K562 (cell line): Measurements from ENCODE around the gene PRELID1. TPM values are rescaled to one million over a fixed set of nuclear protein-coding genes. Genes with fewer than 3 reads are reported as not detected.

ENCODE experiments used
- ATAC-seq: fragments of 200-7000 bp; cut with Tn5 transposase; 3 replicates; pipeline ENCODE4 v1.9.1; 2020; ENCODE audit warnings: moderate library complexity
- BruUV-seq: library from RNA; stranded (reverse); fragments of 400-500 nt; replicated peaks from 2 replicates; lab custom pipeline; 2021; lab: Mats Ljungman, UMichigan
- CTCF ChIA-PET: fragments of 300-600 bp; formaldehyde crosslinking; extraction: SDS; loops from one replicate; lab custom pipeline; 2021; ENCODE audit warnings: low intra/inter-chr PET ratio; lab: Yijun Ruan, JAX
- POLR2A ChIA-PET: fragments of 300-600, 350-650 bp; sonication (Branson Sonifier 250); formaldehyde crosslinking; extraction: SDS; loops from one replicate; lab custom pipeline; 2021; ENCODE audit warnings: antibody characterized with exemption, inconsistent platforms; lab: Yijun Ruan, JAX
- DNase-seq, 4 experiments: peaks; one replicate each; pipeline versions ENCODE4 v3.0.0 to v3.0.0-alpha.2; 2011 to 2018; ENCODE audit warnings: low spot score in 3 of 4, mixed read lengths in 3 of 4; ENCODE audit errors: extremely low read depth in 1 of 4
- FAIRE-seq: peaks from 2 replicates; lab custom pipeline; 2011; peaks lifted over from hg19 to GRCh38; lab: Jason Lieb, UNC
- H2AFZ ChIP-seq: 2 replicates; pipeline ENCODE4 v1.6.0; 2011; ENCODE audit warnings: low read depth, low read length, control low read depth, inconsistent platforms
- H3K27ac ChIP-seq: fragments of 200-600 bp; 3 replicates; pipeline ENCODE4 v1.8.0; 2011; ENCODE audit warnings: low read depth, mild to moderate bottlenecking, control low read depth, inconsistent platforms, low read length, moderate library complexity, mixed read lengths; ENCODE audit errors: extremely low read depth
- H3K27me3 ChIP-seq, 2 experiments: fragments of 300-600 bp in 1 of 2; 2 replicates in 1 of 2; 3 replicates in 1 of 2; pipeline versions ENCODE4 v1.6.0 to v1.8.0; 2011; ENCODE audit warnings: inconsistent platforms in 2 of 2, low read length in 2 of 2, mild to moderate bottlenecking in 1 of 2, mixed read lengths in 1 of 2, moderate library complexity in 1 of 2; ENCODE audit not compliant: control insufficient read depth in 2 of 2, insufficient read depth in 2 of 2
- H3K36me3 ChIP-seq: fragments of 300-600 bp; 3 replicates; pipeline ENCODE4 v1.8.0; 2011; ENCODE audit warnings: mild to moderate bottlenecking, low read length, inconsistent platforms; ENCODE audit not compliant: control insufficient read depth, insufficient read depth
- H3K4me1 ChIP-seq, 2 experiments: fragments of 200-600 bp in 1 of 2; replicated peaks in 1 of 2; 2 replicates in 1 of 2; 3 replicates in 1 of 2; pipeline versions ENCODE4 v1.5.1 to v1.8.0; 2011; ENCODE audit warnings: inconsistent platforms in 2 of 2, low read length in 2 of 2, mild to moderate bottlenecking in 1 of 2, mixed read lengths in 1 of 2, moderate library complexity in 1 of 2; ENCODE audit not compliant: control insufficient read depth in 2 of 2, insufficient read depth in 2 of 2
- H3K4me2 ChIP-seq: 2 replicates; pipeline ENCODE4 v1.6.1; 2011; ENCODE audit warnings: low read length, control low read depth, inconsistent platforms, mixed read lengths; ENCODE audit not compliant: insufficient read depth
- H3K4me3 ChIP-seq: fragments of 200-600 bp; sonication (generic), shearing (Covaris generic); 2 replicates; pipeline ENCODE4 v1.5.1; 2016; ENCODE audit warnings: control low read depth, inconsistent platforms
- H3K79me2 ChIP-seq: fragments of 200-600 bp; 3 replicates; pipeline ENCODE4 v1.8.0; 2011; ENCODE audit warnings: low read length, inconsistent platforms; ENCODE audit not compliant: control insufficient read depth, insufficient read depth
- H3K9ac ChIP-seq, 2 experiments: 2 replicates each; pipeline versions ENCODE4 v1.6.0 to v1.6.1; 2011; ENCODE audit warnings: low read depth in 2 of 2, low read length in 2 of 2, control low read depth in 1 of 2, inconsistent platforms in 1 of 2, mild to moderate bottlenecking in 1 of 2, mixed read lengths in 1 of 2; ENCODE audit not compliant: insufficient read depth in 1 of 2
- H3K9me1 ChIP-seq: one replicate; pipeline ENCODE4 v1.6.0; 2011; ENCODE audit warnings: inconsistent platforms, mild to moderate bottlenecking, low read length, moderate library complexity; ENCODE audit not compliant: control insufficient read depth, insufficient read depth
- H3K9me3 ChIP-seq: replicated peaks from 2 replicates; pipeline ENCODE4 v1.5.1; 2011; ENCODE audit warnings: low read depth, low read length, inconsistent platforms; ENCODE audit not compliant: control insufficient read depth, insufficient read depth
- H4K20me1 ChIP-seq: replicated peaks from 2 replicates; pipeline ENCODE4 v1.6.1; 2011; ENCODE audit warnings: low read length, inconsistent platforms, mixed read lengths; ENCODE audit not compliant: control insufficient read depth, insufficient read depth
- BRCA1 ChIP-seq, 2 experiments: fragments of 450-650 bp in 1 of 2; sonication (generic) in 1 of 2; formaldehyde crosslinking in 1 of 2; IDR thresholded peaks; 2 replicates each; pipeline versions ENCODE4 v1.5.0 to v1.6.1; 2017 to 2020; ENCODE audit warnings: mild to moderate bottlenecking in 1 of 2, missing genetic modification reagents in 1 of 2
- SOX6 ChIP-seq: fragments of 450-650 bp; IDR thresholded peaks from 2 replicates; pipeline ENCODE4 v1.6.1; 2014; ENCODE audit warnings: mild to moderate bottlenecking
- TRIM28 ChIP-seq: fragments of 450-650 bp; IDR thresholded peaks from 2 replicates; pipeline ENCODE4 v1.6.1; 2017
- ZBTB17 ChIP-seq: fragments of 450-650 bp; formaldehyde crosslinking; IDR thresholded peaks from 2 replicates; pipeline ENCODE4 v1.4.0; 2020; ENCODE audit warnings: mild to moderate bottlenecking
- ZNF764 ChIP-seq: fragments of 250-450 bp; sonication (Bioruptor Pico); IDR thresholded peaks from 2 replicates; pipeline ENCODE4 v1.4.0; 2020; ENCODE audit warnings: low read depth, mild to moderate bottlenecking, moderate library complexity
- WGBS: fragments of 100-300 bp; shearing (Covaris generic); methylation state at CpG from one replicate; pipeline ENCODE4 v1.1.6; 2016; ENCODE audit warnings: low coverage, mixed read lengths; ENCODE audit not compliant: insufficient coverage; ENCODE audit errors: missing lambda C conversion rate; 5-methylcytosine and 5-hydroxymethylcytosine counted together
- in situ Hi-C: fragments of 300-500 bp; cut with MboI; formaldehyde crosslinking; loops from 4 replicates; pipeline ENCODE4 v1.15.0; 2018; ENCODE audit warnings: inconsistent platforms, mixed read lengths
- intact Hi-C: fragments of 100-400 bp; cut with micrococcal nuclease; formaldehyde crosslinking; loops from 2 replicates; pipeline ENCODE4 v1.14.2; 2022
- polyA plus RNA-seq, 8 experiments: library from polyadenylated mRNA; depleted of rRNA in 4 of 8; stranded (reverse) in 5 of 8; unstranded in 3 of 8; fragments of >200 nt; fragmentation: Nextera tagmentation in 2 of 8; fragmentation: Illumina TruSeq in 1 of 8; extraction: Ambion mirVana in 2 of 8; extraction: Trizol in 1 of 8; gene quantifications; 2 replicates each; pipeline versions ENCODE4 v1.2.1 to v1.2.3, GENCODE V29; 2011 to 2014; ENCODE audit warnings: inconsistent platforms in 1 of 8, missing spikeins in 1 of 8
- total RNA-seq, 7 experiments: library from RNA; depleted of rRNA in 6 of 7; stranded (reverse); fragments of >200 nt in 6 of 7; fragmentation: Illumina TruSeq in 2 of 7; extraction: Trizol in 2 of 7; gene quantifications; 2 replicates each; pipeline versions ENCODE4 v1.2.1 to v1.2.3, GENCODE V29; 2011 to 2021; ENCODE audit warnings: low replicate concordance in 1 of 7
- TF ChIP-seq, protein P1 (sequence below), 2 experiments: fragments of 450-650 bp in 1 of 2; sonication (generic) in 1 of 2; formaldehyde crosslinking in 1 of 2; IDR thresholded peaks; 2 replicates each; pipeline versions ENCODE4 v1.7.1 to v1.9.0; 2016 to 2022; ENCODE audit warnings: inconsistent platforms in 1 of 2, mild to moderate bottlenecking in 1 of 2, missing genetic modification reagents in 1 of 2
- TF ChIP-seq, protein P2 (sequence below): fragments of 200-800 bp; sonication (Bioruptor generic); IDR thresholded peaks from 2 replicates; pipeline ENCODE4 v1.6.1; 2016; ENCODE audit warnings: missing genetic modification characterization, missing compliant biosample characterization

Gene PRELID1
- total and polyA plus RNA-seq, 9 of the 15 experiments (the other 6 are each of a cell fraction or from before 2014, with no cell fraction given), result 40.1 to 484 (median 340) TPM

DNA sequence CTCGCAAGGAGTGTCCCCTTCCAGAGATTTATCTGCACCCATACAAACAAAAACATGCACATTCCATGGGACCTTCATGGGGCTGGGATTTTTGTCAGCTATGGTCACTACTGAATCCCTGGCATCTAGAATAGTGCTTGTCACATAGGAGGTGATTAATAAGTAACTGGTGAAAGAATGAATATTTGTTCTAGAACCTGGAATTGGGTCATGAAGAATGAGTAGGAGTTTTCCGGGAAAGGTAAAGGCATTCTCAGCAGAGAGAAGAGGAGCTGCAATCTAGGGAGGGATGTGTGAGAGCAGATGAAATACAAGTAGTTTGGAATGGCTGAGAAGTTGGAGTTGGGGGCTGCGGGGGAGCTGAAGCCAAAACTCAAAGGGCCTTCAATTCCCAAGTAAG, 50.7 kb downstream of the PRELID1 start:
- DNase-seq (no peak), FAIRE-seq (no peak), ATAC-seq (no peak)
- Histone ChIP-seq H3K79me2 (peaks cover 23% of the 10 kb centered on the region), H4K20me1 (no peaks in the 10 kb centered on the region), H3K4me1 (peaks cover 15 to 37% of the 10 kb centered on the region in 2 experiments; a peak in 4 of 5 replicates), H3K27ac (no peak overlapping the region), H3K9me3 (0 out of 2 replicates have a peak, but pooled peaks cover 3% of the 10 kb centered on the region), H3K4me2 (no peak overlapping the region), H3K9me1 (no peaks in the 10 kb centered on the region), H2AFZ (no peak overlapping the region), H3K4me3 (no peak overlapping the region), H3K36me3 (peaks cover 12% of the 10 kb centered on the region; the same call in 2 of the 3 replicates), H3K9ac (no peak overlapping the region), H3K27me3 (no peaks in the 10 kb centered on the region)
- BruUV-seq, result no TSS peak
- intact Hi-C loops (no loop called here), in situ Hi-C loops (no loop called here)
- WGBS, result 31% methylated on average over 3 of the region's 3 CpGs
- ChIA-PET CTCF (no interaction called here), POLR2A (no interaction called here)
- no peak for TF ChIP-seq ZBTB17 (CRISPR knock-in tag)
- TF ChIP-seq, protein P1, sequence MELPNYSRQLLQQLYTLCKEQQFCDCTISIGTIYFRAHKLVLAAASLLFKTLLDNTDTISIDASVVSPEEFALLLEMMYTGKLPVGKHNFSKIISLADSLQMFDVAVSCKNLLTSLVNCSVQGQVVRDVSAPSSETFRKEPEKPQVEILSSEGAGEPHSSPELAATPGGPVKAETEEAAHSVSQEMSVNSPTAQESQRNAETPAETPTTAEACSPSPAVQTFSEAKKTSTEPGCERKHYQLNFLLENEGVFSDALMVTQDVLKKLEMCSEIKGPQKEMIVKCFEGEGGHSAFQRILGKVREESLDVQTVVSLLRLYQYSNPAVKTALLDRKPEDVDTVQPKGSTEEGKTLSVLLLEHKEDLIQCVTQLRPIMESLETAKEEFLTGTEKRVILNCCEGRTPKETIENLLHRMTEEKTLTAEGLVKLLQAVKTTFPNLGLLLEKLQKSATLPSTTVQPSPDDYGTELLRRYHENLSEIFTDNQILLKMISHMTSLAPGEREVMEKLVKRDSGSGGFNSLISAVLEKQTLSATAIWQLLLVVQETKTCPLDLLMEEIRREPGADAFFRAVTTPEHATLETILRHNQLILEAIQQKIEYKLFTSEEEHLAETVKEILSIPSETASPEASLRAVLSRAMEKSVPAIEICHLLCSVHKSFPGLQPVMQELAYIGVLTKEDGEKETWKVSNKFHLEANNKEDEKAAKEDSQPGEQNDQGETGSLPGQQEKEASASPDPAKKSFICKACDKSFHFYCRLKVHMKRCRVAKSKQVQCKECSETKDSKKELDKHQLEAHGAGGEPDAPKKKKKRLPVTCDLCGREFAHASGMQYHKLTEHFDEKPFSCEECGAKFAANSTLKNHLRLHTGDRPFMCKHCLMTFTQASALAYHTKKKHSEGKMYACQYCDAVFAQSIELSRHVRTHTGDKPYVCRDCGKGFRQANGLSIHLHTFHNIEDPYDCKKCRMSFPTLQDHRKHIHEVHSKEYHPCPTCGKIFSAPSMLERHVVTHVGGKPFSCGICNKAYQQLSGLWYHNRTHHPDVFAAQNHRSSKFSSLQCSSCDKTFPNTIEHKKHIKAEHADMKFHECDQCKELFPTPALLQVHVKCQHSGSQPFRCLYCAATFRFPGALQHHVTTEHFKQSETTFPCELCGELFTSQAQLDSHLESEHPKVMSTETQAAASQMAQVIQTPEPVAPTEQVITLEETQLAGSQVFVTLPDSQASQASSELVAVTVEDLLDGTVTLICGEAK (IDR thresholded peaks at IDR 0.05), result no peak
- TF ChIP-seq, protein P1 (CRISPR knock-in tag; IDR thresholded peaks at IDR 0.05), result no peak
- TF ChIP-seq BRCA1 (IDR thresholded peaks at IDR 0.05), result no peak
- TF ChIP-seq BRCA1 (CRISPR knock-in tag; IDR thresholded peaks at IDR 0.05), result no peak
- TF ChIP-seq TRIM28, result no peak
- no peak for TF ChIP-seq ZNF764 (CRISPR knock-in tag)
- TF ChIP-seq, protein P2, sequence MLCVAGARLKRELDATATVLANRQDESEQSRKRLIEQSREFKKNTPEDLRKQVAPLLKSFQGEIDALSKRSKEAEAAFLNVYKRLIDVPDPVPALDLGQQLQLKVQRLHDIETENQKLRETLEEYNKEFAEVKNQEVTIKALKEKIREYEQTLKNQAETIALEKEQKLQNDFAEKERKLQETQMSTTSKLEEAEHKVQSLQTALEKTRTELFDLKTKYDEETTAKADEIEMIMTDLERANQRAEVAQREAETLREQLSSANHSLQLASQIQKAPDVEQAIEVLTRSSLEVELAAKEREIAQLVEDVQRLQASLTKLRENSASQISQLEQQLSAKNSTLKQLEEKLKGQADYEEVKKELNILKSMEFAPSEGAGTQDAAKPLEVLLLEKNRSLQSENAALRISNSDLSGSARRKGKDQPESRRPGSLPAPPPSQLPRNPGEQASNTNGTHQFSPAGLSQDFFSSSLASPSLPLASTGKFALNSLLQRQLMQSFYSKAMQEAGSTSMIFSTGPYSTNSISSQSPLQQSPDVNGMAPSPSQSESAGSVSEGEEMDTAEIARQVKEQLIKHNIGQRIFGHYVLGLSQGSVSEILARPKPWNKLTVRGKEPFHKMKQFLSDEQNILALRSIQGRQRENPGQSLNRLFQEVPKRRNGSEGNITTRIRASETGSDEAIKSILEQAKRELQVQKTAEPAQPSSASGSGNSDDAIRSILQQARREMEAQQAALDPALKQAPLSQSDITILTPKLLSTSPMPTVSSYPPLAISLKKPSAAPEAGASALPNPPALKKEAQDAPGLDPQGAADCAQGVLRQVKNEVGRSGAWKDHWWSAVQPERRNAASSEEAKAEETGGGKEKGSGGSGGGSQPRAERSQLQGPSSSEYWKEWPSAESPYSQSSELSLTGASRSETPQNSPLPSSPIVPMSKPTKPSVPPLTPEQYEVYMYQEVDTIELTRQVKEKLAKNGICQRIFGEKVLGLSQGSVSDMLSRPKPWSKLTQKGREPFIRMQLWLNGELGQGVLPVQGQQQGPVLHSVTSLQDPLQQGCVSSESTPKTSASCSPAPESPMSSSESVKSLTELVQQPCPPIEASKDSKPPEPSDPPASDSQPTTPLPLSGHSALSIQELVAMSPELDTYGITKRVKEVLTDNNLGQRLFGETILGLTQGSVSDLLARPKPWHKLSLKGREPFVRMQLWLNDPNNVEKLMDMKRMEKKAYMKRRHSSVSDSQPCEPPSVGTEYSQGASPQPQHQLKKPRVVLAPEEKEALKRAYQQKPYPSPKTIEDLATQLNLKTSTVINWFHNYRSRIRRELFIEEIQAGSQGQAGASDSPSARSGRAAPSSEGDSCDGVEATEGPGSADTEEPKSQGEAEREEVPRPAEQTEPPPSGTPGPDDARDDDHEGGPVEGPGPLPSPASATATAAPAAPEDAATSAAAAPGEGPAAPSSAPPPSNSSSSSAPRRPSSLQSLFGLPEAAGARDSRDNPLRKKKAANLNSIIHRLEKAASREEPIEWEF, result no peak
- TF ChIP-seq SOX6, result no peak
